Thymus (tissue), 11 donors: Measurements from ENCODE around the gene PTHLH. TPM values are rescaled to one million over a fixed set of nuclear protein-coding genes. Genes with fewer than 3 reads are reported as not detected.
A peak's percentile ranks its signal among the peaks of the same experiment; 100 is the strongest.

Experiments
- DNase-seq, 9 donors: peaks; one replicate each; pipeline ENCODE4 v3.0.0-alpha.2; 2013; ENCODE audit warnings: low spot score in 9 of 9, low read depth in 6 of 9, missing footprints in 1 of 9
- H3K27ac ChIP-seq, 2 donors: one replicate each; pipeline ENCODE4 v1.5.1; 2013; ENCODE audit warnings: control low read depth in 1 of 2, low read depth in 1 of 2, low read length in 1 of 2, mild to moderate bottlenecking in 1 of 2, moderate library complexity in 1 of 2
- H3K27me3 ChIP-seq, 2 donors: one replicate each; pipeline ENCODE4 v1.5.1; 2013; ENCODE audit warnings: low read length in 1 of 2; ENCODE audit not compliant: control insufficient read depth in 2 of 2, insufficient read depth in 1 of 2
- H3K36me3 ChIP-seq, 2 donors: one replicate each; pipeline ENCODE4 v1.5.1; 2013; ENCODE audit warnings: low read length in 1 of 2, mild to moderate bottlenecking in 1 of 2, moderate library complexity in 1 of 2; ENCODE audit not compliant: control insufficient read depth in 2 of 2, insufficient read depth in 2 of 2
- H3K4me1 ChIP-seq, 2 donors: one replicate each; pipeline ENCODE4 v1.5.1; 2013; ENCODE audit warnings: low read length in 2 of 2; ENCODE audit not compliant: control insufficient read depth in 2 of 2, insufficient read depth in 2 of 2
- H3K4me3 ChIP-seq, 2 donors: one replicate each; pipeline ENCODE4 v1.5.1; 2013; ENCODE audit warnings: low read length in 2 of 2, control low read depth in 1 of 2, mild to moderate bottlenecking in 1 of 2
- H3K9me3 ChIP-seq, 2 donors: one replicate each; pipeline ENCODE4 v1.5.1; 2013; ENCODE audit warnings: low read length in 1 of 2, mild to moderate bottlenecking in 1 of 2; ENCODE audit not compliant: control insufficient read depth in 2 of 2, insufficient read depth in 1 of 2
- WGBS: extraction: QIAGEN DNeasy Blood & Tissue Kit; methylation state at CpG from one replicate; pipeline ENCODE4 v1.1.7; 2013; 5-methylcytosine and 5-hydroxymethylcytosine counted together
- polyA plus RNA-seq: library from polyadenylated mRNA; stranded (reverse); fragments of 200-250 nt; gene quantifications from one replicate; pipeline ENCODE4 v1.2.3, GENCODE V29; 2013
- total RNA-seq: library from RNA; stranded (reverse); fragments of 120-200 nt; gene quantifications from one replicate; pipeline ENCODE4 v1.2.4, GENCODE V29; 2013
- donor health status: healthy.

PTHLH gene
- total and polyA plus RNA-seq, 2 donors: 0.30 to 0.57 TPM

GRCh38 chr12:27981874-27982273 lies 9.3 kb upstream of the PTHLH start:
- H3K27ac ChIP-seq: no peak overlapping the region
- H3K4me3 ChIP-seq: no peak overlapping the region
- H3K27me3 ChIP-seq: peaks cover 4 to 18% of the 10 kb centered on the region in 2 donors
- no peaks in the 10 kb centered on the region for H3K4me1 ChIP-seq
- WGBS: 81% methylated on average over 2 of the region's 2 CpGs
- no peak for DNase-seq
- H3K36me3 ChIP-seq: no peaks in the 10 kb centered on the region
- H3K9me3 ChIP-seq: no peaks in the 10 kb centered on the region

GRCh38 chr12:27979145-27979544 lies 6.6 kb upstream of the PTHLH start:
- Histone ChIP-seq H3K4me3 (no peak overlapping the region), H3K9me3 (no peaks in the 10 kb centered on the region), H3K27me3 (peaks cover 26 to 45% of the 10 kb centered on the region in 2 donors), H3K27ac (no peak overlapping the region), H3K4me1 (peaks cover 0 to 3% of the 10 kb centered on the region in 2 donors), H3K36me3 (no peaks in the 10 kb centered on the region)
- DNase-seq: no peak

GRCh38 chr12:27975222-27976136 lies 2.9 kb upstream of the PTHLH start:
- H3K4me3 ChIP-seq: no peak overlapping the region
- no peaks in the 10 kb centered on the region for H3K36me3 ChIP-seq
- H3K4me1 ChIP-seq: peaks cover under 1 to 12% of the 10 kb centered on the region in 2 donors
- H3K9me3 ChIP-seq: no peaks in the 10 kb centered on the region
- WGBS: 4% methylated on average over 61 of the region's 61 CpGs
- H3K27ac ChIP-seq: no peak overlapping the region
- no peak for DNase-seq
- peaks cover 52 to 81% of the 10 kb centered on the region in 2 donors for H3K27me3 ChIP-seq

GRCh38 chr12:27974735-27975221 lies 2.2 kb upstream of the PTHLH start:
- H3K9me3 ChIP-seq: no peaks in the 10 kb centered on the region
- WGBS: 2% methylated on average over 26 of the region's 26 CpGs
- H3K27ac ChIP-seq: no peak overlapping the region
- no peak overlapping the region for H3K4me3 ChIP-seq
- H3K4me1 ChIP-seq: peaks cover 2 to 15% of the 10 kb centered on the region in 2 donors
- H3K27me3 ChIP-seq: peaks cover 58 to 88% of the 10 kb centered on the region in 2 donors
- DNase-seq: no peak
- H3K36me3 ChIP-seq: no peaks in the 10 kb centered on the region

- peaks cover 7 to 26% of the 10 kb centered on the region in 2 donors for H3K4me1 ChIP-seq
- no peak overlapping the region for H3K27ac ChIP-seq
Measured at GRCh38 chr12:27973487-27973890, 956 bp upstream of the PTHLH start.

GRCh38 chr12:27971606-27972005 lies 927 bp downstream of the PTHLH start:
- H3K36me3 ChIP-seq: no peaks in the 10 kb centered on the region
- peaks cover 63 to 100% of the 10 kb centered on the region in 2 donors for H3K27me3 ChIP-seq
- peak in 1 of 9 donors; percentile 12 for DNase-seq
- no peak overlapping the region for H3K27ac ChIP-seq
- peaks cover 7 to 26% of the 10 kb centered on the region in 2 donors for H3K4me1 ChIP-seq
- no peaks in the 10 kb centered on the region for H3K9me3 ChIP-seq
- no peak overlapping the region for H3K4me3 ChIP-seq
- WGBS: 14% methylated on average over 7 of the region's 7 CpGs

More at GRCh38 chr12:27973487-27973890, 956 bp upstream of the PTHLH start:
- Histone ChIP-seq H3K27me3 (peaks cover 67 to 98% of the 10 kb centered on the region in 2 donors), H3K4me3 (no peak overlapping the region), H3K36me3 (no peaks in the 10 kb centered on the region), H3K9me3 (no peaks in the 10 kb centered on the region)
- DNase-seq: no peak
- WGBS: 41% methylated on average over 4 of the region's 4 CpGs

GRCh38 chr12:27971121-27971489 lies 1.4 kb downstream of the PTHLH start:
- H3K27me3 ChIP-seq: peaks cover 61 to 98% of the 10 kb centered on the region in 2 donors
- no peak overlapping the region for H3K4me3 ChIP-seq
- WGBS: 9% methylated on average over 11 of the region's 11 CpGs
- H3K4me1 ChIP-seq: peaks cover 7 to 26% of the 10 kb centered on the region in 2 donors
- no peaks in the 10 kb centered on the region for H3K9me3 ChIP-seq
- no peak overlapping the region for H3K27ac ChIP-seq
- no peak for DNase-seq
- H3K36me3 ChIP-seq: no peaks in the 10 kb centered on the region

GRCh38 chr12:27970401-27971120 lies 2.0 kb downstream of the PTHLH start:
- no peaks in the 10 kb centered on the region for H3K36me3 ChIP-seq
- peaks cover 60 to 96% of the 10 kb centered on the region in 2 donors for H3K27me3 ChIP-seq
- peak overlapping the region in 1 of 2 donors; percentile 45 for H3K4me3 ChIP-seq
- 2% methylated on average over 69 of the region's 69 CpGs for WGBS
- no peaks in the 10 kb centered on the region for H3K9me3 ChIP-seq
- H3K4me1 ChIP-seq: peaks cover 7 to 26% of the 10 kb centered on the region in 2 donors
- no peak overlapping the region for H3K27ac ChIP-seq
- peak in 1 of 9 donors; percentile 41 for DNase-seq
